HUES48 (cell line): ENCODE data around the gene UEVLD.
"Not testable (repeated sequence)": the region's sequence is repeated elsewhere in the genome, so short reads cannot be mapped to it uniquely, and the experiment has no call there.

ENCODE experiments used
- H3K27ac ChIP-seq: one replicate; pipeline ENCODE4 v1.7.0; 2013; ENCODE audit warnings: low read depth, low read length, inconsistent platforms
- H3K27me3 ChIP-seq: 2 replicates; pipeline ENCODE4 v1.6.1; 2013; ENCODE audit warnings: mild to moderate bottlenecking, low read length; ENCODE audit not compliant: control insufficient read depth, insufficient read depth
- H3K36me3 ChIP-seq: 2 replicates; pipeline ENCODE4 v1.6.1; 2013; ENCODE audit warnings: low read length; ENCODE audit not compliant: control insufficient read depth, insufficient read depth
- H3K4me1 ChIP-seq: 2 replicates; pipeline ENCODE4 v1.6.1; 2013; ENCODE audit warnings: mild to moderate bottlenecking, low read length; ENCODE audit not compliant: control insufficient read depth, insufficient read depth
- H3K4me3 ChIP-seq: 2 replicates; pipeline ENCODE4 v1.5.1; 2013; ENCODE audit warnings: mild to moderate bottlenecking, low read depth, low read length
- H3K9ac ChIP-seq: 2 replicates; pipeline ENCODE4 v1.6.1; 2013; ENCODE audit warnings: mild to moderate bottlenecking, low read depth, low read length, moderate library complexity
- H3K9me3 ChIP-seq: 2 replicates; pipeline ENCODE4 v1.6.1; 2013; ENCODE audit warnings: low read length; ENCODE audit not compliant: control insufficient read depth, insufficient read depth

UEVLD gene

DNA sequence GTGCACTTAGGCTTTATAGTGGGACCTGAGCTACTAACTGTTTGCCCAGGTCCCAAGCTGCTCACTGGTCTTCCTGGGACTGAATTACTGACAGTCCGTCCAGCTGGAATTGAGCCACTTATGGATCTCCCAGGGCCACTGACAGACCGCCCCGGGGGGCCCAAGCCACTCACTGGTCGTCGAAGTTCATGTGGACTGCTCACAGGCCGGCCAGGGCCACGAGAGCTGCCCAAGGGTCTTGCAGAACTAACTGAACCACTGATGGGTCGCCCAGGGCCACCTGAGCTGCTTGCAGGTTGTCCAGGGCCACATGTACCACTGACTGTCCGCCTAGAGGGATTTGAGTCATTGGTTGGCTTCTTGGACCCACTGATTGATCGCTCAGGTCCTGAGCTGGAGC is 26.1 kb upstream of the UEVLD start:
- Histone ChIP-seq H3K27ac (no peak overlapping the region), H3K9ac (no peak overlapping the region), H3K4me1 (no peaks in the 10 kb centered on the region), H3K36me3 (peaks cover 55% of the 10 kb centered on the region), H3K9me3 (no peaks in the 10 kb centered on the region), H3K4me3 (no peak overlapping the region), H3K27me3 (no peaks in the 10 kb centered on the region)

DNA sequence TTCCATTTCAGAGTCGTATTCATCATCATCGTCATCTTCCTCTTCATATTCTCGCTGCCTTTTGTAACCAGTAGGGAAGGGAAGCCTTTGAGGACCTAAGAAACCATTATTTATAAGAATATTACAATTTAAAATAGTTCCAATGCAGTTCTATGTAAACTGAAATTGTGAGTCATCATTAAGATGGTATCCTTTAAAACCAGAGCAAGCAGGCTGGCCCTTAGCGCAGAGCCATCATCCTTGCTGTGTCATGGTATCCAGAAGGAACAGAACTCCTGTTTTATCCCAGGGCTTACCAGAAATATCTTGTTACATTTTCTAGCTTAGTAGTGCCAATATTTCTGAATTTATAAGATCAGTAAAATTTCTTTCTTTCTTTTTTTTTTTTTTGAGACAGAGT is 23.9 kb upstream of the UEVLD start:
- no peak overlapping the region for H3K27ac ChIP-seq
- no peak overlapping the region for H3K9ac ChIP-seq
- peaks cover 7% of the 10 kb centered on the region; the same call in 1 of the 2 replicates for H3K4me1 ChIP-seq
- peaks cover 67% of the 10 kb centered on the region for H3K36me3 ChIP-seq
- no peaks in the 10 kb centered on the region for H3K9me3 ChIP-seq
- H3K27me3 ChIP-seq: no peaks in the 10 kb centered on the region
- H3K4me3 ChIP-seq: no peak overlapping the region

DNA sequence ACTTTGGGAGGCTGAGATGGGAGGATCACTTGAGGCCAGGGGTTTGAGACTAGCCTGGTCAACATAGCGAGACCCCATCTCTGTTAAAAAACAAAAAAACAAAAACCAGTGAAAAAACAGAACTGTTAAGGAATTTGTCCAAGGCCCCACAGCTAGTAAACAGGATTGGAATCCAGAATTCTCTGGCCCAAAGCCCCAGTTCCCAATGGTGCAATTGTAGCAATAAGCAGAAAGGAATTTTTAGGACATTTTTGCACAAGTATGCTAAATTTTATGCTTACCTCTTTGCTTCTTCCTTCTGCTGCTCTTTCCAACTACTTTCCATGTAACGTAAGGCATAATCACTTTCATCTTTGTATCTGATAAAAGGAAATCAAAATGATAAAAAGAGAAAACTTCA is 22.7 kb upstream of the UEVLD start:
- Histone ChIP-seq H3K27ac (no peak overlapping the region), H3K9me3 (no peaks in the 10 kb centered on the region), H3K9ac (no peak overlapping the region), H3K4me1 (peaks cover 11% of the 10 kb centered on the region), H3K27me3 (no peaks in the 10 kb centered on the region), H3K4me3 (no peak overlapping the region), H3K36me3 (peaks cover 64% of the 10 kb centered on the region)

DNA sequence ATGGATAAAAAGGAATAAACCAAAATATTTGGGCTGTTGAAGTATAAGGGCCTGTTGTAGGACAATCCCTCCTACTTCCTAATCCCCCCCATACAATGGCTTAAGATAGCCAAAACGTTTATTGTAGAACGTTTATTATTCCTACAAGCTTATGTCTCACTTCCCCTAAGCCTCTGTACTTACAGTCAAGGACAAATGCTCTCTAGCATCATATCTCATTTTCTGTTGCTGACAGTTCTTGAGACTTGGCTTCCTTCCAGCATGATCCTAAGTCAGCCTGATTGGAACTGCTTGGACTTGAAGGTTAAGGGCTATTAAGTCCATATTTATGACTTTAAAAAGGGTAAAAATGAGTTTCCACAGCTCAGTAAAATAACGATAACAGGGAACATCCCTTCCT is 19.8 kb upstream of the UEVLD start:
- no peak overlapping the region for H3K4me3 ChIP-seq
- H3K36me3 ChIP-seq: peaks cover 43% of the 10 kb centered on the region
- no peak overlapping the region for H3K27ac ChIP-seq
- no peaks in the 10 kb centered on the region for H3K9me3 ChIP-seq
- H3K27me3 ChIP-seq: no peaks in the 10 kb centered on the region
- H3K9ac ChIP-seq: no peak overlapping the region
- H3K4me1 ChIP-seq: peaks cover 11% of the 10 kb centered on the region

DNA sequence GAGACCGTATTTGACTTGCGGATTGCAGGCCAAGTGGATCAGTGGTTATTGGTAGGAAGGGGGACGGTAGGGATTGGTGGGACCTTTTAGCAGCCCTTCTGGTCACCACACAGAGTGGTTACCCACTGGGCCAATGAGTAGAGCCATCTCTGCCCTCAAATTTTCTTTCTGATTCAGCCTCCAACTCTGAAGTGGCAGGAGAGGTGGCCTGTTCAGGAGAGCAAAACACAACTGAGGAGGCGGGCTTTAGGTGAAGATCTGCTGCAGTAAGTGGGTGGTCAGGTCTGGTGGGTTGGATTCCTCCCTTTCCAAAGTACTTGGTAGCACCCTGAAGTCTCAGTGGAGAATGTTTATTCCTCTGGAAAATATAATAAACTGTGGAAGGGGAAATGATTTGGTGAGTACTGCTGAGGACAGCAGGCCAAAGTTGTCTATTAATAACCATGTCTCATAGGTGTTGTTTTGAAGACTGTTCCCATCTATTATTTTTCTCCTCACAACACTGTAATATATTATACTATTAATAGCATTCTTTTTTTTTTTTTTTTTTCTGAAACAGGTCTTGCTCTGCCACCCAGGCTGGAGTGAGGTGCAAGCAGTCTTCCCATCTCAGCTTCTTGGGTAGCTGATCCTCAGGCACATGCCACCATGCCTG is 12.5 kb upstream of the UEVLD start:
- Histone ChIP-seq H3K4me3 (no peak overlapping the region), H3K36me3 (peaks cover 10% of the 10 kb centered on the region), H3K4me1 (no peaks in the 10 kb centered on the region), H3K27ac (no peak overlapping the region), H3K27me3 (no peaks in the 10 kb centered on the region), H3K9ac (no peak overlapping the region), H3K9me3 (no peaks in the 10 kb centered on the region)

DNA sequence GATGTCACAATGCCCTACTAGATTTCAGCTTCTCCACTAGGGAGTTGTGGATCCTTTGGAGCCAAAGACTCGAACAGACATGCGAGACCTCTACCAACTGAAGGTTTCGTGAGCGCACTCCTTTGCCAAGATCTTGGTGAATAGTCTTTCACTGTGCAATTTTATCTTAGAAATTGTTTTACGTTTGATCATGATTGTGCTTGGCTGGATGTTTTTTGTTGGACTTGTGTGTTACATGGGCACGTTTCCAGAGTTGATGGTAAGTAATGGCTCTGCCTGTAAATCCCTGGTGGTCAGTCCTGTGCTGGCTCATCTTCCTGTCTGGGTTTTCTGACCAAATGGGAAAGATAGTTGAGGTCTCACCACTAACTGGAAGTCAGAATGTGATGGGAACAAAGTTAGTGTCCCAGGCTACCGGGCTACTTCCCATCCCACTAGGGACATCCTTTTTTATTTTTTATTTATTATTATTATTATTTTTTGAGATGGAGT is 11.3 kb upstream of the UEVLD start, which contains the start of gene MISFA:
Gene MISFA (plus strand): TSS at position 51 of the 492 bp plus-strand sequence. CDS start 140 bp downstream, at position 191.
- H3K4me3 ChIP-seq: no peak within 1 kb of the TSS
- H3K27me3 ChIP-seq: no peaks in the 10 kb centered on the region
- H3K36me3 ChIP-seq: peaks cover 14% of the 10 kb centered on the region
- H3K9me3 ChIP-seq: no peaks in the 10 kb centered on the region
- H3K4me1 ChIP-seq: no peaks in the 10 kb centered on the region
- no peak within 1 kb of the TSS for H3K9ac ChIP-seq
- H3K27ac ChIP-seq: no peak within 1 kb of the TSS

DNA sequence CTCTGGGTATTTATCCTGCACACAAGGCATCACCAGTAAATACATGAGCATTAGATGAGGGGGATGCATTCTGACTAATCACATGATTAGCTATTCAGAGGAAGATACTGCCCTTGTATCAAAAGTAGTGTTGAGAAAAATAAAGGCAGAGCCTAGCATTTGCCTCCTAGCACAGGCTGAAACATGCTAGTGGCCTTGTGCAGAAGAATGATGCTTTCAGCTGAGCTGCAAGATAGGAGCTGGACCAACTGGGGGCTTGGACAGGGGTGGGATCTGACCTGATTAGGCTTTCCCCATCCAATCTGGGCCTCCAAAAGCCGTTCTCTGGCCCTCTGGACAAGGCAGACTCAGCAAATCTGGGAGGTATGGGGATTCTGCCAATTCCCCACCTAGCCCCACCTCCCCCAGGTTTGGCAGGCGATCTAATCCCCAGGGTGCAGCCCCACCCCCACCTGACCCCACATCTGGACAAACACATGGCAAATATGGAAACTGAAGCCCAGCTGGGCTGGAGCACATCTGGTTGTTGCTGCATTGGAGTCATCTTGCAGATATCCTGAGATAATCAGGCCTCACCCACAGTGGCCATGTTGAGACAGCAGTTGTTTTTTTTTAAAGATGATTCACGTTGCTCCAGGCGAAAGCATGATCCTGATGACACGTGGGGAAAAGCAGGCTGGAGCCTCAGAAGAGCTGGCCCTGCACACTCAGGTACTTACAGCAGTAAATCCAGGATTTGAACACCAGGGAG is 6.6 kb upstream of the UEVLD start:
- Histone ChIP-seq H3K36me3 (peaks cover 14% of the 10 kb centered on the region), H3K4me1 (no peaks in the 10 kb centered on the region), H3K27ac (no peak overlapping the region), H3K9me3 (no peaks in the 10 kb centered on the region), H3K27me3 (no peaks in the 10 kb centered on the region), H3K9ac (no peak overlapping the region), H3K4me3 (no peak overlapping the region)

DNA sequence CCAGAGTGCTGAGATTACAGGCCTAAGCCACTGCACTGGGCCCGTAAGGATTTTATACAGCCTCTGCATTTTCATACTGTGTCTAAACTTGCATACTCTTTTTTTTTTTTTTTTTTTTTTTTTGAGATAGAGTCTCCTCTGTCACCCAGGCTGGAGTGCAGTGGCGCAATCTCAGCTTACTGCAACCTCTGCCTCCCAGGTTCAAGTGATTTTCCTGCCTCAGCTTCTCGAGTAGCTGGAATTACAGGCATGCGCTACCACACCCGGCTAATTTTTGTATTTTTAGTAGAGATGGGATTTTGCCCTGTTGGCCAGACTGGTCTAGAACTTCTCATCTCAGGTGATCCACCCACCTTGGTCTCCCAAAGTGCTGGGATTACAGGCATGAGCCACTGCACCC is 5.6 kb upstream of the UEVLD start:
- H3K9me3 ChIP-seq, H3K4me3 ChIP-seq, H3K4me1 ChIP-seq, H3K9ac ChIP-seq, H3K27me3 ChIP-seq, H3K27ac ChIP-seq: not testable (repeated sequence)
- peaks cover 14% of the 10 kb centered on the region for H3K36me3 ChIP-seq

DNA sequence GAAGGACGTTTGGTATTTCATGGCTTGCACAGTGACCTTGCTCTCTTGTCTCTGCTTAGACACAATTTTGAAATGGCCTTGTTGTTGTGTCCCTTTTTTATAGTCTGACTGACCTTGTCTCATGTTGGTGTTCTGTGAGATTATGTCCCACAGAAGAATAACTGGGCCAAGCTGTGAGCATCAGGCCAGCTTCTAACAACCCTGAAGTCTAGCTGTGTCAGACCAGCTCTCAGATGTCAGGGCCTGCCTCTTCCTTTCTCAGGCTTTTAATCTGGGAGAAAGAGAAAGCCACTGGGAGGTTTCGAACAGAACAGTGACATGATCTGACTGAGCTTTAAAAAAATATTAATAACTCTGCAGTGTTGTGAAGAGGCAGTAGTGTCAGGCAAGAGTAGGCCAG is 2.0 kb upstream of the UEVLD start:
- H3K36me3 ChIP-seq: peaks cover 2% of the 10 kb centered on the region
- no peaks in the 10 kb centered on the region for H3K27me3 ChIP-seq
- H3K4me3 ChIP-seq: no peak overlapping the region
- no peaks in the 10 kb centered on the region for H3K4me1 ChIP-seq
- no peak overlapping the region for H3K27ac ChIP-seq
- no peak overlapping the region for H3K9ac ChIP-seq
- H3K9me3 ChIP-seq: no peaks in the 10 kb centered on the region

DNA sequence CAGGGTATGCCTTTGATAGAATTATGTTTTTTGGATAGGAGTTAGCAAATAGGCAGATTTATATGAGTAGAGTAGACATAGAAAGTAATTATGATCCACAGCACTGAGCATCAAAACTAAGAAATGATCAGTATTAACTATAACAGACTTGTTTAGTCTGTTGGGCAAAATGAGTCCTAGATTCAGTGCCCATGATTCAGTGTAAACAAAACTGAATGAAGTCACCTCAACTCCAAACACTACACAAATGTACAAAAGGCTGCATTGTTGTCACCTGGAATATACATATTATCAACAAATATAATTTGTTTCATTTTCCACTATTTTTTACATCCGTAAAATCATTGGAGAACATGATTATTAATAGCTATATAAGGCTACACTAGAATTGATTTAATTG is 6.7 kb downstream of the UEVLD start:
- Histone ChIP-seq H3K27me3 (no peaks in the 10 kb centered on the region), H3K36me3 (no peaks in the 10 kb centered on the region), H3K27ac (no peak overlapping the region), H3K4me1 (peaks cover 5% of the 10 kb centered on the region; the same call in 1 of the 2 replicates), H3K9ac (no peak overlapping the region), H3K4me3 (no peak overlapping the region), H3K9me3 (no peaks in the 10 kb centered on the region)

DNA sequence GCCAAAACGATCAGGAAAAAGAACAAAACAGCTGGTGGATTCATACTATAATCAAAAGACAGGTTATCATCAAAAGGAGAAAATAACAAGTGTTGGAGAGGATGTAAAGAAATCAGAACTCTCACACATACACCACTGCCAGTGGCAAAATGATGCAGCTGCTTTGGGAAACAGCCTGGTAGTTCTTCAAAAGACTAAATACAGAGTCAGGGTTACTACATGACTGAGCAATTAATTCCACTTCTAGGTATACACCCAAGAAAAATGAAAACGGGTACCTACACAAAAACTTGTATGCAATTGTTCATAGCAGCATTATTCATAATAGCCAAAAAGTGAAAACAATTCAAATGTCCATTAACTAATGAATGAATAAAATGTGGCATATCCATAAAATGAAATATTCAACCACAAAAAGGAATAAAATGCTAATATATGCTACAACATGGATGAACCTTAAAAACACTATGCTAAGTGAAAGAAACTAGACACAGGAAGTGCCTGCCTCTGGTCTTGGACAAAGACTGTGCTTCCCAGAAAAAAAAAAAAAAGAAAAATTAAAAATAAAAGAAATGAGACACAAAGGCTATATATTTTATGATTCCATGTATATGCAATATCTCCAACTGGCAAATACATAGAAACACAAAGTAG is 8.3 kb downstream of the UEVLD start:
- Histone ChIP-seq H3K9ac (no peak overlapping the region), H3K4me1 (peaks cover 5% of the 10 kb centered on the region; the same call in 1 of the 2 replicates), H3K27ac (no peak overlapping the region), H3K4me3 (no peak overlapping the region), H3K27me3 (no peaks in the 10 kb centered on the region), H3K9me3 (no peaks in the 10 kb centered on the region), H3K36me3 (peaks cover under 1% of the 10 kb centered on the region; the same call in 1 of the 2 replicates)
